Mammary epithelial cell (primary cell): ENCODE data around the gene MAP7D1.

Experiments used
- EZH2 ChIP-seq: IDR thresholded peaks from 2 replicates; pipeline ENCODE4 v1.6.1; 2012; ENCODE audit warnings: low read length, inconsistent platforms, borderline replicate concordance
- TF ChIP-seq, protein P1 (sequence below), 2 donors: IDR thresholded peaks in 1 of 2; conservative IDR thresholded peaks in 1 of 2; 2 replicates each; pipeline ENCODE4 v1.5.1; 2011 to 2012; ENCODE audit warnings: inconsistent platforms in 2 of 2, low read length in 2 of 2, mild to moderate bottlenecking in 2 of 2, control low read depth in 1 of 2, low read depth in 1 of 2; ENCODE audit not compliant: insufficient read depth in 1 of 2; ENCODE audit errors: extremely low read depth in 1 of 2

GRCh38 chr1:36212782-36213181 lies 56.8 kb downstream of the MAP7D1 start:
- TF ChIP-seq EZH2 = no peak
- TF ChIP-seq, protein P1, sequence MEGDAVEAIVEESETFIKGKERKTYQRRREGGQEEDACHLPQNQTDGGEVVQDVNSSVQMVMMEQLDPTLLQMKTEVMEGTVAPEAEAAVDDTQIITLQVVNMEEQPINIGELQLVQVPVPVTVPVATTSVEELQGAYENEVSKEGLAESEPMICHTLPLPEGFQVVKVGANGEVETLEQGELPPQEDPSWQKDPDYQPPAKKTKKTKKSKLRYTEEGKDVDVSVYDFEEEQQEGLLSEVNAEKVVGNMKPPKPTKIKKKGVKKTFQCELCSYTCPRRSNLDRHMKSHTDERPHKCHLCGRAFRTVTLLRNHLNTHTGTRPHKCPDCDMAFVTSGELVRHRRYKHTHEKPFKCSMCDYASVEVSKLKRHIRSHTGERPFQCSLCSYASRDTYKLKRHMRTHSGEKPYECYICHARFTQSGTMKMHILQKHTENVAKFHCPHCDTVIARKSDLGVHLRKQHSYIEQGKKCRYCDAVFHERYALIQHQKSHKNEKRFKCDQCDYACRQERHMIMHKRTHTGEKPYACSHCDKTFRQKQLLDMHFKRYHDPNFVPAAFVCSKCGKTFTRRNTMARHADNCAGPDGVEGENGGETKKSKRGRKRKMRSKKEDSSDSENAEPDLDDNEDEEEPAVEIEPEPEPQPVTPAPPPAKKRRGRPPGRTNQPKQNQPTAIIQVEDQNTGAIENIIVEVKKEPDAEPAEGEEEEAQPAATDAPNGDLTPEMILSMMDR (conservative IDR thresholded peaks at IDR 0.05 in 1 of 2, IDR thresholded peaks at IDR 0.05 in 1 of 2; ENCODE audit: extremely low read depth in 1 of 2, insufficient read depth in 1 of 2, low read depth in 1 of 2, low read length in 2 of 2) = no peak
